ENCODE results near the gene IRF6.
A peak's percentile ranks its signal among the peaks of the same experiment; 100 is the strongest.

Gene IRF6

GRCh38 chr1:209787551-209787950 lies 18.4 kb downstream of the IRF6 start:
- no peak for FAIRE-seq

- no peak for FAIRE-seq
Measured at GRCh38 chr1:209786146-209786545, 19.8 kb downstream of the IRF6 start.

GRCh38 chr1:209785592-209785991 lies 20.4 kb downstream of the IRF6 start:
- FAIRE-seq: no peak

GRCh38 chr1:209784265-209785169 lies 21.4 kb downstream of the IRF6 start, which contains the start of gene C1orf74:
Gene C1orf74 (minus strand): TSS chr1:209784559. CDS start chr1:209783634, 925 bp downstream.
- peak; percentile 60 for FAIRE-seq

- FAIRE-seq: no peak
Measured at GRCh38 chr1:209783386-209783785, 22.6 kb downstream of the IRF6 start.

GRCh38 chr1:209780268-209780667 lies 25.7 kb downstream of the IRF6 start:
- FAIRE-seq: no peak

- FAIRE-seq: no peak
Measured at GRCh38 chr1:209778102-209778501, 27.8 kb downstream of the IRF6 start.

GRCh38 chr1:209777587-209777986 lies 28.4 kb downstream of the IRF6 start:
- FAIRE-seq: no peak

GRCh38 chr1:209775678-209776077 lies 30.3 kb downstream of the IRF6 start:
- FAIRE-seq: no peak

- no peak for FAIRE-seq
Measured at GRCh38 chr1:209774592-209774991, 31.4 kb downstream of the IRF6 start.

- no peak for FAIRE-seq
Measured at GRCh38 chr1:209772126-209772525, 33.8 kb downstream of the IRF6 start.

GRCh38 chr1:209770636-209771415 lies 35.1 kb downstream of the IRF6 start:
- FAIRE-seq: no peak

GRCh38 chr1:209769971-209770370 lies 36.0 kb downstream of the IRF6 start:
- no peak for FAIRE-seq

- FAIRE-seq: no peak
Measured at GRCh38 chr1:209769171-209769904, 36.6 kb downstream of the IRF6 start.

GRCh38 chr1:209768354-209768774 lies 37.6 kb downstream of the IRF6 start:
- no peak for FAIRE-seq

GRCh38 chr1:209767706-209768105 lies 38.2 kb downstream of the IRF6 start:
- FAIRE-seq: no peak

GRCh38 chr1:209767096-209767495 lies 38.8 kb downstream of the IRF6 start:
- FAIRE-seq: no peak

GRCh38 chr1:209766051-209766450 lies 39.9 kb downstream of the IRF6 start:
- no peak for FAIRE-seq

GRCh38 chr1:209761011-209761635 lies 44.8 kb downstream of the IRF6 start:
- FAIRE-seq: no peak

- no peak for FAIRE-seq
Measured at GRCh38 chr1:209759829-209760359, 46.0 kb downstream of the IRF6 start.

- FAIRE-seq: no peak
Measured at GRCh38 chr1:209758400-209758799, 47.5 kb downstream of the IRF6 start.
